ENCODE results near the gene WASHC2C.
"Not testable (repeated sequence)": the region's sequence is repeated elsewhere in the genome, so short reads cannot be mapped to it uniquely, and the experiment has no call there.

Gene WASHC2C, protein sequence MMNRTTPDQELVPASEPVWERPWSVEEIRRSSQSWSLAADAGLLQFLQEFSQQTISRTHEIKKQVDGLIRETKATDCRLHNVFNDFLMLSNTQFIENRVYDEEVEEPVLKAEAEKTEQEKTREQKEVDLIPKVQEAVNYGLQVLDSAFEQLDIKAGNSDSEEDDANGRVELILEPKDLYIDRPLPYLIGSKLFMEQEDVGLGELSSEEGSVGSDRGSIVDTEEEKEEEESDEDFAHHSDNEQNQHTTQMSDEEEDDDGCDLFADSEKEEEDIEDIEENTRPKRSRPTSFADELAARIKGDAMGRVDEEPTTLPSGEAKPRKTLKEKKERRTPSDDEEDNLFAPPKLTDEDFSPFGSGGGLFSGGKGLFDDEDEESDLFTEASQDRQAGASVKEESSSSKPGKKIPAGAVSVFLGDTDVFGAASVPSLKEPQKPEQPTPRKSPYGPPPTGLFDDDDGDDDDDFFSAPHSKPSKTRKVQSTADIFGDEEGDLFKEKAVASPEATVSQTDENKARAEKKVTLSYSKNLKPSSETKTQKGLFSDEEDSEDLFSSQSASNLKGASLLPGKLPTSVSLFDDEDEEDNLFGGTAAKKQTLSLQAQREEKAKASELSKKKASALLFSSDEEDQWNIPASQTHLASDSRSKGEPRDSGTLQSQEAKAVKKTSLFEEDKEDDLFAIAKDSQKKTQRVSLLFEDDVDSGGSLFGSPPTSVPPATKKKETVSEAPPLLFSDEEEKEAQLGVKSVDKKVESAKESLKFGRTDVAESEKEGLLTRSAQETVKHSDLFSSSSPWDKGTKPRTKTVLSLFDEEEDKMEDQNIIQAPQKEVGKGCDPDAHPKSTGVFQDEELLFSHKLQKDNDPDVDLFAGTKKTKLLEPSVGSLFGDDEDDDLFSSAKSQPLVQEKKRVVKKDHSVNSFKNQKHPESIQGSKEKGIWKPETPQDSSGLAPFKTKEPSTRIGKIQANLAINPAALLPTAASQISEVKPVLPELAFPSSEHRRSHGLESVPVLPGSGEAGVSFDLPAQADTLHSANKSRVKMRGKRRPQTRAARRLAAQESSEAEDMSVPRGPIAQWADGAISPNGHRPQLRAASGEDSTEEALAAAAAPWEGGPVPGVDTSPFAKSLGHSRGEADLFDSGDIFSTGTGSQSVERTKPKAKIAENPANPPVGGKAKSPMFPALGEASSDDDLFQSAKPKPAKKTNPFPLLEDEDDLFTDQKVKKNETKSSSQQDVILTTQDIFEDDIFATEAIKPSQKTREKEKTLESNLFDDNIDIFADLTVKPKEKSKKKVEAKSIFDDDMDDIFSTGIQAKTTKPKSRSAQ (N-terminal part only)

DNA sequence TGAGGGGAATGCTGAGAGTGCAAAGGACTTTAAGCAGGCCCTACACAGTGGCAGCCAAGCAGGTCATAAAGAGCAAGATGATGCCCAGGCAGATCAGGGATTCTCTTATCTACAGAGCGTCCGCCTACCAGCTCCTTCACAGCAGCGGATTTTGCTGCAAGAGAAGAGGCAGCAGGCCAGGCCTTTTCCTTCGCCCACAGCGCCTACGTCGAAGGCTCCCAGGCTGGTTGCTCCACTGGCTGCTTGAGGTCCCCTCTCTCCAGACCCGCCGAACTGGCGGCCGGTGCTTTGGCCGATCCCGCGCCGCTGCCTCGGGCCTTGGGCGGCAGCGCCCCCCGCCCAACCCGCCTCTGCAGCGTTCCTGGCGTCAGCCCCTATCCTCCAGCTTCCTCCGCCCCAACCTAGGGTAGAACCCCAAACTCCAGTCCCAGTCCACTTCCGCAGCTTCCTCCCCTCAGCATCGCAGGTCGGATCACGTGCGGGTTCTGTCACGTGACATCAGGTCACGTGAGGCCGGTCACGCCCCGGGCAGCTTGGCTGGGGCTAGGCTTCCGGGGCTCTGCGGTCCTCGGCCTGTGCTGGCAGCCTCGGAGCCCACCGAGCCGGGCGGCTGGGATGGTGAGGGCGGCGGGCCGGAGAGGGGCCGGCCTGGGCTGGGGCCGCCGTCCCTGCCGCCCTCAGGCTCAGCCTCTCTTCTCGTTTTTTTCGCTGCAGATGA is at the start of gene WASHC2C:
WASHC2C (plus strand) TSS at position 564 of the 718 bp plus-strand sequence; CDS start at position 616, 52 bp downstream.
- DNase-seq (ENCODE audit: low read depth in 3 of 3) = peak; percentile 86 to 94 (median 90)

DNA sequence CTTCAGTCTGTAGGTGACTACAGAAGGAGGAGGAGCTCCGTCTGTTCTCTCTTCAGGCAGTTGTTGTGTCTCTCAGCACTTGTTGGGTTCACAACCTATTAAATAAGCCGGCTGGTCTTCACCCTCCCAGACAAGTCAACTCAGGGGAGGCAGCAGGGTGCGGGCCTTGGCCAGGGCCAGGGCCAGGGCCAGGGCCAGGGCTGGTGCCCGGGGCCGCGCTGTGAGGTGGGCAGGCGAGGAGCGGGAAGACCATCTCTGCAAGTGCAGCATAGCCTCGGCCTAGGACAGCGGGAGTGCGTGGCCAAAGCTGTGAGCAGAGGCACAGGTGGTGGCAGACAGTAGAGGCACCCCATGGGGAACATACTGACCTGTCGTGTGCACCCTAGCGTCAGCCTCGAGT is 48.6 kb upstream of the WASHC2C start:
- not testable (repeated sequence) for DNase-seq (ENCODE audit: low read depth in 3 of 3)

DNA sequence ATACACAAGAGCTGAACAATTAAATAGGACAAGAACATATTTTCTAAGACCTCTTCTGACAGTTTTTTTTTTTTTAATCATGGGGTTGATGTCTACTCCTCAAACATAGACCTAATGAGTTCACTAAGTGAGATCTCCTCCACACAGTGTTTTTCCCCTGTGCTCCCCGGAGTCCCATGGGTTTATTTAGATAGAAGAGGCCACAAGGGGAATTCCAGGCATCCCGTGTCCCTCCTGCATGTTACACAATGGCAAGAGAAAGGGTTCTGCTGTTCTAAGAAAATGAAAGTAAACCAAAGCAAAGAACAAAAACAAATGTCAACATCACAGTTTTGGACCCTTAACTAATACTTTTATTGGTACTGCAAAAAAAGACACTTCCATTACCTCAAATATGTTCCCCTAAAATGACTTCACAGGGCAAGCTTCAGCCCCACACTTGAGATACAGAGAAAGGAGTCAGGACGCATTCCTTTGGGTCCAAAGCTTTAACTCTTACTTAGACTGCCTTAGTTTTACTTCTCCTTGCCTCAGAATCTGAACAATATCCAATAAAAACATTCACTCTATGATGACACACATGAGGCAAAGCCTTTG is 16.8 kb upstream of the WASHC2C start:
- not testable (repeated sequence) for DNase-seq (ENCODE audit: low read depth in 3 of 3)

DNA sequence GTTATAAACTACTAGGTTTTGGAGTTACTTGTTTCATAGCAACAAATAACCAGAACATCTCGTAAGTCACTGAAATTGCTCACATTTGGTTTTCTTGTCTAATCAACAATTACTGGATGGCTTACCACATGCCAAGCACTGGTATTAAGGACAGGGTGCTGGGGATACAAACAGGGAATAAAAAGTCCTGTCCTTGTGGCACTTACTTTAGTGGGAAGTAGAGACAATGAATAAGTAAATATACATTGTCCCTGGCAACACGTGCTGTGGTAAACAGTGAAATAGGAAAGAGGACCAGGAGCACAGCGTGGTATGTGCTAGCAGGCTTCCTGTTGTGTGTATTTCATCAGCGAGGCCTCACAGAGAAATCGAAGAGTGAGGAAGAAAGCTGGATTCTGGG is 15.8 kb upstream of the WASHC2C start:
- DNase-seq (ENCODE audit: low read depth in 3 of 3) = not testable (repeated sequence)

DNA sequence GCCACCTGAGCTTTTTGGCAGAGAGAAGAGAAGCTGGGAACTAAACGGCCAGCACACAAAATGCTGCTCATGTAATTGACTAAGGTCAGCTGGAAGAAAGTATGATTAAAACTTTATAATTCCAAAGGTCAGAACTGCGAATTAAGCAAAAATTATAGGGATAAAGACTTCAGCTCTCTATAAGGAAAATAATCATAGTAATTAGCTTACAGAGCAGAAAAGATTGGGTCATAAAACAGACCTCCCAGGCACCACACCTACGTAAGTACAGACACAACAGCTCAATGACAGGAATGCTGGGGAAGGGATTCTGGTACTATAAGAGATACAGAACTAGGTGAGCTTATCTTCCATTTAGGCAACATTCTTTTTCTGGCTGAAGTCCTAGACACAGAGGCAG is 10.0 kb upstream of the WASHC2C start:
- not testable (repeated sequence) for DNase-seq (ENCODE audit: low read depth in 3 of 3)

DNA sequence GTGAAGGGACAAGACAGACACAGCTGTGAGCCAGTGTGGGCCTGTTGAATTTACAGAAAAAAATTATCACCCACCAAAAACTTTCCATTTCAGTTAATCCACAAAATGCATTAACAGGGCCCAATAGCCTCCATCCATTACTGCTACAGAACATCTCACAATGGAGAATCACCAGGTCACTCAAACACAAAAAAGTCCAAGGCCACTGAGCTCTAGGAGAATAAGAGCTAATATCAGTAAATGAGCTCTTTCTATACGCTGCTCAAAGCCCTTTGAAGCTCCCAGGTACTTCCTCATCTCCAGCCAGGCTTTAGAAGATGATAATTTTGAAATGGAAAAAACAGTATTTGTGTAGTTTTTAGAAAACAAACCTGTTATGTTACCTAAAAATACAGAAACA is 9.4 kb upstream of the WASHC2C start:
- DNase-seq (ENCODE audit: low read depth in 3 of 3) = not testable (repeated sequence)

DNA sequence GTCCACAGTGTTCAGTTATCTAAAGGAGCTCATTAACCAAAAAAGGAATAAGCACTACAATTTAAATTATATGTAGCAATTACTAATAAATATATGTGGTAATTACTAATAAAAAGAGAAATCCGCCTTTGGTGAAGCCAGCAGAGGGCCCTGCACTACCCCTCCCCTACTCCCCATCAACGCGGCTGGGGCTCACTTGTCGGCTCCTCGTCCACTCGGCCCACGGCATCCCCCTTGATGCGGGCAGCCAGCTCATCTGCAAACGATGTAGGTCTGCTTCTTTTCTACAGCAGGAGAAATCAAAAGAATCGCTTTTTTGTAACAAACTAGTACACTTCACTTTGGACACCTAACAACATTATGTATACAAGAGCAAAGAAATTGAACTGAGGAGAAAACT is 5.6 kb upstream of the WASHC2C start:
- not testable (repeated sequence) for DNase-seq (ENCODE audit: low read depth in 3 of 3)

DNA sequence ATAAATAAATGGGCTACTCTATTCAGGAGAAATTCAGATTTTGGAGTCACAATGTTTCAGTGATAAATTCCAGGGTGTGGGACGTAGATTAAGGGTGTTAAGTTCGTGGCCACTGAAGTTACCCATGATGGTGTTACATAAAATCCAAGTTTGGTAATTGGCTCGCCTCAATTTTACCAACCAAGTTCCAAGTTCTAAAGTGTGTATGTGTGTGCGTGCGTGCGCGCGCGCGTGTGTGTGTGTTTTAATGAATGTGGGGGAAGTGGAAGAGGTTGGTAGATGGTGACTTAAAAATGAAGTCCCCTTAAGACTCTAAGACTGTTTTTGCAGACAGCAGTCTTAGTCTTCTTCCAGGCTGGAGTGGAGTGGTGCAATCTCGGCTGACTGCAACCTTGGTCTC is 3.2 kb upstream of the WASHC2C start:
- DNase-seq (ENCODE audit: low read depth in 3 of 3) = not testable (repeated sequence)

DNA sequence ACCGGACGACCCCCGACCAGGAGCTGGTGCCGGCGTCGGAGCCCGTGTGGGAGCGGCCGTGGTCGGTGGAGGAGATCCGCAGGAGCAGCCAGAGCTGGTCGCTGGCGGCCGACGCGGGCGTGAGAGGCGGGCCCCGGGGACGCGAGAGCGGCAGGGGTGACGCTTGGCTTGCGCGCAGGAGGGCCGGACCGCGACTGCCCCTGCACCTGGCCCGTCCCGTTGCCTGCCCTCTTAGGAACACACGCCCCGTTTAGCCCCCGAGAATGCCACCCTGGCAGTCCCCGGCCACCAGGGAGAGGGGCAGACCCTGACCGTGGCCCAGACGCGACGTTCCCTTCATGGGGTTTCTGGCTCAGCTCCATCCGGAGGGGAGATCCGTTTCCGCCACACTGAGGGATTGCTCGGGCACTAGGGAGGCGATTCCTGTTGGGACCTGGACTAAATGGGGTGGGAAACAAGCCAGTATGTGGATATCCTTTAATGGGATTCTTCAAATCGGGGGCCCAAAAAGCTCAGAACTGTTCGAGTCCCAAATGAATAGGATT is 427 bp downstream of the WASHC2C start:
- DNase-seq (ENCODE audit: low read depth in 3 of 3) = not testable (repeated sequence)

DNA sequence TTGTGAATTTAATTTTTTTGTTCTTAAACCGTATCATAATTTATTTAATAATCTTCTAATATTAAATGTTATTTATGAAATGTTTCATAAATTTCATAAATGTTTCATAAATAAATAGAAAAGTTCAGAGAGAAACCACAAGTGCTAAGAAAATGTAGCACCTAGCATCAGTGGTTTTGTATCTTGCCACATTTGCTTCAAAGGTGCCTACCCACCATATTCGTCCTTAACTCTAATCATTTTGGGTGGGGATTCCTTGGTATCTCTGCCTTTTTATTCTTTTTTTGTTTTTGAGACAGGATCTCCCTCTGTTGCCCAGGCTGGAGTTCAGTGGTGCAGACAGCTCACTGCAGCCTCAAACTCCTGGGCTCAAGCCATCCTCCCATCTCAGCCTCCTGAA is 7.4 kb downstream of the WASHC2C start:
- not testable (repeated sequence) for DNase-seq (ENCODE audit: low read depth in 3 of 3)

DNA sequence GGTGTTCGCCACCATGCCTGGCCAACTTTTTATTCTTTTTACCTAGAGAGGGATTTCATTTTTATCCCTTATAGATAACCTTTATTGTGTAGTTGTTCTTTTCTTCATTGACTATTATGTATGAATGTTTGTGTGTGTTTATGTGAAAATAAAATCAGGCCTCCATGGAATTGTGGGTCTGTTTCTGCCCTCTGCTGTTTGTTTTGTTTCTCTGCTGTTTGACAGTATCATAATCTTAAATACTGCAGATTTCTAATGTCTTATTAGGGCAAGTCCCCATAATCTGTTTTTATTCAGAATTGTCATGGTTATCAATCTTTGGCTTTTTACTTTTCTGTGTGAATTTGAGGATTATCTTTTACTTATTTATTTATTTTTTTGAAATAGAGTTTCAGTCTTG is 7.8 kb downstream of the WASHC2C start:
- DNase-seq (ENCODE audit: low read depth in 3 of 3) = not testable (repeated sequence)

DNA sequence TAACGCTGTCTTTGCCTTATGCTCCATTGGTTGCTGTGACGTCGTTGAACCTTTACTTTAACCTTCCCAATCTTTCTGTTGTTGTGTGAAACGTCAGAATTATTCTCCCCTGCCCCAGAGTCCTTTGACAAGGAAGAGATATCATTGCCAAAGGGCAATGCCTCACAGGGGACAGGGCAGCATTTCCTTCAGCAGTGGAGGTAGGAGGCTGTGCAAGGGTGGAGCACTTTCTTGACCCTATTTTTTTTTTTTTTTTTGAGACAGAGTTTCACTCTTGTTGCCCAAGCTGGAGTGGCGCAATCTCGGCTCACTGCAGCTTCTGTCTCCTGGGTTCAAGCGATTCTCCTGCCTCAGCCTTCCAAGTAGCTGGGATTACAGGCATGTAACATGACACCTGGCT is 14.5 kb downstream of the WASHC2C start:
- DNase-seq (ENCODE audit: low read depth in 3 of 3) = not testable (repeated sequence)

DNA sequence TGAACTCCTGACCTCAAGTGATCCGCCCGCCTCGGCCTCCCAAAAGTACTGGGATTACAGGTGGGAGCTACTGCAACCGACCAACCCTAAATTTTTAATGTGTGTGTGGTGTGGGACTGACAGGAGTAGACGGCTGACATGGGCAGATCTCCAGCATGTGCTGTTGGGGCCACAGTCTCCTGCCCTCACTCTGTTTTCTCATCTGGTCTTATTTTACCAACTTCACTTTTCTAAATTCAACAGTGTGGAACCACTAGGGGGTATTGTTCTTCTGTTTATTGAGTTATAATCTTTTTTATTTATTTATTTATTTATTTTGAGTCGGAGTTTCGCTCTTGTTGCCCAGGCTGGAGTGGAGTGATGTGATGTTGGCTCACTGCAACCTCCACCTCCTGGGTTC is 14.9 kb downstream of the WASHC2C start:
- DNase-seq (ENCODE audit: low read depth in 3 of 3) = not testable (repeated sequence)

DNA sequence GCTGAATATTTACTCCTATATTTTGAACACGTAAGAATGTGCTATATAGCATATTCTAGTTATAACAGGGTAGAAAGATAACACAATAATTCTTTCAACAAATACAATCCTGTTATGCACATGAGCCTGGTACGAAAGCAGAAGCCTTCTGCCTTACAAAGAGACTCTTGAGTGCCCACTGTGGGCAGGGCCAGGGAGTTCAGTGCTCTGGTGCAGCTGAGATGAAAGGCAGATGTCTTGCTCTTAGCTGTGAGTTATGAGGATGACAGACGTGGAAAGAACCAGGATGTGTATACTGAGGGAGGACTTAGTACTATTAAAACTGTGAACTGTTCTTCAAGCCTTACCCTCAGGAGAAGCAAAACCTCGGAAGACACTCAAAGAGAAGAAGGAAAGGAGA is 24.1 kb downstream of the WASHC2C start:
- not testable (repeated sequence) for DNase-seq (ENCODE audit: low read depth in 3 of 3)

DNA sequence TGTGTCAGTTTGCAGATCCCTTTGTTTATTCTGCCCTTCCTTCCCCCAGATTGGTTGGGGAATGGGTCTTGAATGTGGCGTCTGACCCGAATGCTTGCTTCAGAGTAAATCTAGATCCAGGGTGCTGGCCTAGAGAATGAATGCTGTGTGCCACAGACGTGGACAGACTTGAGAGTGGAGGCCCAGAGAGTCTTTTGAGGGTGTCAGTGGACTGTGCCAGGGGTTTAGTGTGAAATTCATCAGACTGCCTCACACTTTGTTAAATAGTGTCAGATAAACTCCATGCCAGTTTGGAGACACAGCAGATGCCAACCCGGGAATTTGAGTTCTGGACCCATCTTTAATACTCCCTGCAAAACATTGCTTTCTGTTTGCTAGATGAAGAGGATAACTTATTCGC is 25.1 kb downstream of the WASHC2C start:
- DNase-seq (ENCODE audit: low read depth in 3 of 3) = not testable (repeated sequence)

DNA sequence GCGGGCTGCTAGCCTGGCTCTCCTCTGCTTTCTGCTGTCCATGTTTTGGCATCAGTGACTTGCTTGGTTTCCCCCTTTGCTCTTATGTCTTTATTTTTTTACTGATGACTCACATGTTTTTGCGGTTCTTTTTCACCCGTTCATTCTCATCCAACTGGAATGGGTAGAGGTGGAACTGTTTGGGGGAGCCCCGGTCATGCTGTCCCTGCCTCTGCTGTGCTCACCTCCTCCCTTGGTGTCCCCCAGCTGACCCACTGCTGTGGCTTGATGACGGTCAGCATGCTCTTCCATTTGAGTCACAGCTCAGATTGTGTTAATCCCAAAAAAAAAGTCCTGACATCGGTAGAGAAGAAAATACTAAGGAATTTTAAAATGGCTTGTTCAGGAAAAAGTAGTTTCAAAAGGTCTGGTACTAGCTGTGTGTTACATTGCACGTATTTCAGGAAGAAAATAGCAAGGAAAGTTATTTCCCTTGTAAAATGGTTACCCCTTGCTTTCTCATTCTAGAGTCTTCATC is 27.0 kb downstream of the WASHC2C start:
- DNase-seq (ENCODE audit: low read depth in 3 of 3) = not testable (repeated sequence)

DNA sequence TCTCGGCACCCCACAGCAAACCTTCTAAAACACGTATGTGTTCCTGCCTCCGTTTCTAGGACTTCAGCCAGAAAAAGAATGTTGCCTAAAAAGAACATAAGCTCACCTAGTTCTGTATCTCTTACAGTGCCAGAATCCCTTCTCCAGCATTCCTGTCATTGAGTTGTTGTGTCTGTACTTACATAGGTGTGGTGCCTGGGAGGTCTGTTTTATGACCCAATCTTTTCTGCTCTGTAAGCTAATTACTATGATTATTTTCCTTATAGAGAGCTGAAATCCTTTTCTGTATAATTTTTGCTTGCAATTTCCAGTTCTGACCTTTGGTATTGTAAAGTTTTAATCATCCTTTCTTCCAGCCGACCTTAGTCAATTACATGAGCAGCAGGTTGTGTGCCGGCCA is 28.0 kb downstream of the WASHC2C start:
- not testable (repeated sequence) for DNase-seq (ENCODE audit: low read depth in 3 of 3)

DNA sequence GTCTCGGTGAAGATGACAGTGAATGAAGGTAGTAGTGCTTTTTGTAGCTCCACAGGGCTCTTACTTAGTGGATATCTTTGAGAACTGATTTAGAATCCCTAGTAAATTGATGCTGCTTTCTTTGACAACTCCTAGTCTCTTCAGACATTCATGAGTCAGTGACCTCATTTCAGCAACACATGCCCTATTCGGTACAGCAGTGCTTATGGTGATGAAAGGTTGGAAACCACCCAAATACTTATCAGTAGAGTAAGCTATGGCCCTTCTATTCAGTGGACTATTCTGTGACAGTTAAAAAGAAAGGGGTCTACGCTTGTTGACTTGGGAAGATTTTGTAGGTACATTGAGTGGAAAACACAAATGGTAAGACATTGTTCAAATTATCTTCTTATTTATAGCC is 29.0 kb downstream of the WASHC2C start:
- DNase-seq (ENCODE audit: low read depth in 3 of 3) = not testable (repeated sequence)

DNA sequence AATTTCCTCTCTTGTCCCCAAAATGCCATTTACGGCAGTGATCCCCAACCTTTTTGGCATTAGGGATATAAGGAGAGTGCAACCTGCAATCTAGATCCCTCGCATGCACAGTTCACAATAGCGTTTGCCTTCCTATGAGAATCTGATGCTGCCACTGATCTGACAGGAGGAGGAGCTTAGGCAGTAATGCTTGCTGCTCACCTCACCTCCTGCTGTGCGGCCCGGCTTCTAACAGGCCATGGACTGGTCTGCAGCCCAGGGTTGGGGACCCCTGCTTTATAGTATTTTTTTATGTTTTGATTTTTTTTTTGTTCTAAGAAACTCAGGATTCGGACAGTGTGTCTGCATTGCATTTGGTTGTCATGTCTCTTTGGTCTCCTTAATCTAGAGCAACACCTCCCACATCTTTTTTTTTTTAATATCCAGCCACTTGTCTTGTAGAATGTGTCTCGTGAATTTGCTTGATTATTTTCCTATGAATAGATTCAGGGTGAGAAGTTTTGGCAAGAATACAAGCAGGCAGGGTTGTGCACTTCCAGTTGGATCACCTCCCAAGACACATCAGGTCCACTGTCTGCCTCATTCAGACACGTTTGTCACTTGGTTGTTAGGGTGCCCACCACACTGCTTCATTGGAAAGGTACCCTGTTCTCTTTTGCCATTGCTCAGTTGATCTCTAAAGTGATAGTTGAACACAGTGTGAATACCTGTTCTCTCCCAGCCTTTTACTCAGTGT is 30.8 kb downstream of the WASHC2C start:
- DNase-seq (ENCODE audit: low read depth in 3 of 3) = not testable (repeated sequence)
